Fibroblast of lung (primary cell): ENCODE results near the gene ARHGAP6. TPM values are rescaled to one million over a fixed set of nuclear protein-coding genes. Genes with fewer than 3 reads are reported as not detected.

Experiments used
- DNase-seq, 2 donors: peaks; one replicate each; pipeline versions ENCODE4 v3.0.0 to v3.0.0-alpha.2; 2010; ENCODE audit warnings: low read depth in 2 of 2
- H2AFZ ChIP-seq: 2 replicates; pipeline ENCODE4 v1.5.1; 2012; ENCODE audit warnings: low read length, control low read depth, inconsistent platforms
- H3K27ac ChIP-seq: 2 replicates; pipeline ENCODE4 v1.5.1; 2011; ENCODE audit warnings: low read length, control low read depth; ENCODE audit not compliant: insufficient read depth
- H3K27me3 ChIP-seq: 2 replicates; pipeline ENCODE4 v1.5.1; 2011; ENCODE audit warnings: mild to moderate bottlenecking, low read length; ENCODE audit not compliant: control insufficient read depth, insufficient read depth
- H3K36me3 ChIP-seq: 2 replicates; pipeline ENCODE4 v1.5.1; 2011; ENCODE audit warnings: low read length; ENCODE audit not compliant: control insufficient read depth, insufficient read depth
- H3K4me1 ChIP-seq: 2 replicates; pipeline ENCODE4 v1.5.1; 2011; ENCODE audit warnings: low read length; ENCODE audit not compliant: control insufficient read depth, insufficient read depth; ENCODE audit errors: extremely low read depth
- H3K4me2 ChIP-seq: 2 replicates; pipeline ENCODE4 v1.5.1; 2011; ENCODE audit warnings: low read length, control low read depth; ENCODE audit not compliant: insufficient read depth; ENCODE audit errors: extremely low read depth
- H3K4me3 ChIP-seq, 4 experiments: fragments of 200-600 bp in 1 of 4; sonication (generic) in 1 of 4; replicated peaks in 1 of 4; 2 replicates each; pipeline ENCODE4 v1.5.1; 2011 to 2016; ENCODE audit warnings: low read length in 4 of 4, low read depth in 3 of 4, mild to moderate bottlenecking in 3 of 4, control low read depth in 2 of 4, inconsistent platforms in 1 of 4, mixed read lengths in 1 of 4; ENCODE audit not compliant: insufficient read depth in 1 of 4; ENCODE audit errors: control extremely low read depth in 1 of 4
- H3K79me2 ChIP-seq: 2 replicates; pipeline ENCODE4 v1.5.1; 2012; ENCODE audit warnings: mild to moderate bottlenecking, low read length, inconsistent platforms; ENCODE audit not compliant: control insufficient read depth, insufficient read depth
- H3K9ac ChIP-seq: 2 replicates; pipeline ENCODE4 v1.5.1; 2011; ENCODE audit warnings: mild to moderate bottlenecking, low read length, control low read depth; ENCODE audit not compliant: insufficient read depth
- H3K9me3 ChIP-seq: 2 replicates; pipeline ENCODE4 v1.5.1; 2012; ENCODE audit warnings: low read depth, low read length; ENCODE audit not compliant: control insufficient read depth, insufficient read depth
- H4K20me1 ChIP-seq: 2 replicates; pipeline ENCODE4 v1.5.1; 2011; ENCODE audit warnings: low read length; ENCODE audit not compliant: control insufficient read depth, insufficient read depth; ENCODE audit errors: extremely low read depth
- CTCF ChIP-seq, 2 donors: IDR thresholded peaks in 1 of 2; conservative IDR thresholded peaks in 1 of 2; 1 replicate in 1 of 2; 2 replicates in 1 of 2; pipeline ENCODE4 v1.5.1; 2011 to 2012; ENCODE audit warnings: low read length in 2 of 2, control low read depth in 1 of 2, inconsistent platforms in 1 of 2, low read depth in 1 of 2, mild to moderate bottlenecking in 1 of 2
- EZH2 ChIP-seq: IDR thresholded peaks from 2 replicates; pipeline ENCODE4 v1.5.1; 2012; ENCODE audit warnings: low read length, control low read depth, mild to moderate bottlenecking; ENCODE audit errors: missing control alignments
- polyA plus RNA-seq, 2 donors: library from polyadenylated mRNA; depleted of rRNA in 1 of 2; stranded (reverse) in 1 of 2; unstranded in 1 of 2; fragments of >200 nt; gene quantifications; 2 replicates each; pipeline ENCODE4 v1.2.1, GENCODE V29; 2011 to 2012; ENCODE audit warnings: missing spikeins in 1 of 2
- total RNA-seq: library from RNA; depleted of rRNA; stranded (reverse); fragments of >200 nt; gene quantifications from 2 replicates; pipeline ENCODE4 v1.2.1, GENCODE V29; 2014

Gene ARHGAP6
- total and polyA plus RNA-seq, 2 donors (not counting 1 experiment from before 2014, with no cell fraction given): 5.9 to 11.7 TPM

GRCh38 chrX:11478026-11478425, 187.7 kb downstream of the ARHGAP6 start:
- TF ChIP-seq EZH2 (no peak), CTCF (conservative IDR thresholded peaks at IDR 0.05 in 1 of 2, IDR thresholded peaks at IDR 0.05 in 1 of 2; ENCODE audit: low read depth in 1 of 2, low read length in 2 of 2) (no peak)
- Histone ChIP-seq H3K27me3 (no peaks in the 10 kb centered on the region), H3K27ac (no peak overlapping the region), H3K4me2 (no peak overlapping the region), H3K9ac (no peak overlapping the region), H3K4me3 (no peak overlapping the region), H3K9me3 (no peaks in the 10 kb centered on the region), H3K4me1 (no peaks in the 10 kb centered on the region), H2AFZ (no peak overlapping the region), H3K36me3 (no peaks in the 10 kb centered on the region), H4K20me1 (no peaks in the 10 kb centered on the region), H3K79me2 (no peaks in the 10 kb centered on the region)
- DNase-seq: no peak

GRCh38 chrX:11474576-11474975, 191.1 kb downstream of the ARHGAP6 start:
- no peak overlapping the region for H3K27ac ChIP-seq
- no peak overlapping the region for H2AFZ ChIP-seq
- H3K36me3 ChIP-seq: no peaks in the 10 kb centered on the region
- H3K9me3 ChIP-seq: no peaks in the 10 kb centered on the region
- no peaks in the 10 kb centered on the region for H3K27me3 ChIP-seq
- no peak overlapping the region for H3K4me3 ChIP-seq
- no peaks in the 10 kb centered on the region for H3K4me1 ChIP-seq
- no peaks in the 10 kb centered on the region for H3K79me2 ChIP-seq
- DNase-seq: no peak
- H3K9ac ChIP-seq: no peak overlapping the region
- no peaks in the 10 kb centered on the region for H4K20me1 ChIP-seq
- H3K4me2 ChIP-seq: no peak overlapping the region
- TF ChIP-seq CTCF (conservative IDR thresholded peaks at IDR 0.05 in 1 of 2, IDR thresholded peaks at IDR 0.05 in 1 of 2; ENCODE audit: low read depth in 1 of 2, low read length in 2 of 2): no peak
- TF ChIP-seq EZH2: no peak

- Histone ChIP-seq H3K27me3 (no peaks in the 10 kb centered on the region), H3K36me3 (no peaks in the 10 kb centered on the region), H3K27ac (no peak overlapping the region), H3K79me2 (no peaks in the 10 kb centered on the region), H2AFZ (no peak overlapping the region), H3K9me3 (no peaks in the 10 kb centered on the region), H3K9ac (no peak overlapping the region), H3K4me2 (no peak overlapping the region), H3K4me1 (no peaks in the 10 kb centered on the region), H4K20me1 (no peaks in the 10 kb centered on the region), H3K4me3 (no peak overlapping the region)
- TF ChIP-seq CTCF (conservative IDR thresholded peaks at IDR 0.05 in 1 of 2, IDR thresholded peaks at IDR 0.05 in 1 of 2; ENCODE audit: low read depth in 1 of 2, low read length in 2 of 2) (no peak), EZH2 (no peak)
- no peak for DNase-seq
Observed at GRCh38 chrX:11474021-11474420, 191.7 kb downstream of the ARHGAP6 start.
